ENCODE measurements around the gene TRPM3. TPM values are rescaled to one million over a fixed set of nuclear protein-coding genes. Genes with fewer than 3 reads are reported as not detected.

The TRPM3 gene
- total and polyA plus RNA-seq, 2 of the 8 experiments (the other 6 are each of a cell fraction or from before 2014, with no cell fraction given), result 2.4 to 10.9 TPM

- TF ChIP-seq, protein P1, sequence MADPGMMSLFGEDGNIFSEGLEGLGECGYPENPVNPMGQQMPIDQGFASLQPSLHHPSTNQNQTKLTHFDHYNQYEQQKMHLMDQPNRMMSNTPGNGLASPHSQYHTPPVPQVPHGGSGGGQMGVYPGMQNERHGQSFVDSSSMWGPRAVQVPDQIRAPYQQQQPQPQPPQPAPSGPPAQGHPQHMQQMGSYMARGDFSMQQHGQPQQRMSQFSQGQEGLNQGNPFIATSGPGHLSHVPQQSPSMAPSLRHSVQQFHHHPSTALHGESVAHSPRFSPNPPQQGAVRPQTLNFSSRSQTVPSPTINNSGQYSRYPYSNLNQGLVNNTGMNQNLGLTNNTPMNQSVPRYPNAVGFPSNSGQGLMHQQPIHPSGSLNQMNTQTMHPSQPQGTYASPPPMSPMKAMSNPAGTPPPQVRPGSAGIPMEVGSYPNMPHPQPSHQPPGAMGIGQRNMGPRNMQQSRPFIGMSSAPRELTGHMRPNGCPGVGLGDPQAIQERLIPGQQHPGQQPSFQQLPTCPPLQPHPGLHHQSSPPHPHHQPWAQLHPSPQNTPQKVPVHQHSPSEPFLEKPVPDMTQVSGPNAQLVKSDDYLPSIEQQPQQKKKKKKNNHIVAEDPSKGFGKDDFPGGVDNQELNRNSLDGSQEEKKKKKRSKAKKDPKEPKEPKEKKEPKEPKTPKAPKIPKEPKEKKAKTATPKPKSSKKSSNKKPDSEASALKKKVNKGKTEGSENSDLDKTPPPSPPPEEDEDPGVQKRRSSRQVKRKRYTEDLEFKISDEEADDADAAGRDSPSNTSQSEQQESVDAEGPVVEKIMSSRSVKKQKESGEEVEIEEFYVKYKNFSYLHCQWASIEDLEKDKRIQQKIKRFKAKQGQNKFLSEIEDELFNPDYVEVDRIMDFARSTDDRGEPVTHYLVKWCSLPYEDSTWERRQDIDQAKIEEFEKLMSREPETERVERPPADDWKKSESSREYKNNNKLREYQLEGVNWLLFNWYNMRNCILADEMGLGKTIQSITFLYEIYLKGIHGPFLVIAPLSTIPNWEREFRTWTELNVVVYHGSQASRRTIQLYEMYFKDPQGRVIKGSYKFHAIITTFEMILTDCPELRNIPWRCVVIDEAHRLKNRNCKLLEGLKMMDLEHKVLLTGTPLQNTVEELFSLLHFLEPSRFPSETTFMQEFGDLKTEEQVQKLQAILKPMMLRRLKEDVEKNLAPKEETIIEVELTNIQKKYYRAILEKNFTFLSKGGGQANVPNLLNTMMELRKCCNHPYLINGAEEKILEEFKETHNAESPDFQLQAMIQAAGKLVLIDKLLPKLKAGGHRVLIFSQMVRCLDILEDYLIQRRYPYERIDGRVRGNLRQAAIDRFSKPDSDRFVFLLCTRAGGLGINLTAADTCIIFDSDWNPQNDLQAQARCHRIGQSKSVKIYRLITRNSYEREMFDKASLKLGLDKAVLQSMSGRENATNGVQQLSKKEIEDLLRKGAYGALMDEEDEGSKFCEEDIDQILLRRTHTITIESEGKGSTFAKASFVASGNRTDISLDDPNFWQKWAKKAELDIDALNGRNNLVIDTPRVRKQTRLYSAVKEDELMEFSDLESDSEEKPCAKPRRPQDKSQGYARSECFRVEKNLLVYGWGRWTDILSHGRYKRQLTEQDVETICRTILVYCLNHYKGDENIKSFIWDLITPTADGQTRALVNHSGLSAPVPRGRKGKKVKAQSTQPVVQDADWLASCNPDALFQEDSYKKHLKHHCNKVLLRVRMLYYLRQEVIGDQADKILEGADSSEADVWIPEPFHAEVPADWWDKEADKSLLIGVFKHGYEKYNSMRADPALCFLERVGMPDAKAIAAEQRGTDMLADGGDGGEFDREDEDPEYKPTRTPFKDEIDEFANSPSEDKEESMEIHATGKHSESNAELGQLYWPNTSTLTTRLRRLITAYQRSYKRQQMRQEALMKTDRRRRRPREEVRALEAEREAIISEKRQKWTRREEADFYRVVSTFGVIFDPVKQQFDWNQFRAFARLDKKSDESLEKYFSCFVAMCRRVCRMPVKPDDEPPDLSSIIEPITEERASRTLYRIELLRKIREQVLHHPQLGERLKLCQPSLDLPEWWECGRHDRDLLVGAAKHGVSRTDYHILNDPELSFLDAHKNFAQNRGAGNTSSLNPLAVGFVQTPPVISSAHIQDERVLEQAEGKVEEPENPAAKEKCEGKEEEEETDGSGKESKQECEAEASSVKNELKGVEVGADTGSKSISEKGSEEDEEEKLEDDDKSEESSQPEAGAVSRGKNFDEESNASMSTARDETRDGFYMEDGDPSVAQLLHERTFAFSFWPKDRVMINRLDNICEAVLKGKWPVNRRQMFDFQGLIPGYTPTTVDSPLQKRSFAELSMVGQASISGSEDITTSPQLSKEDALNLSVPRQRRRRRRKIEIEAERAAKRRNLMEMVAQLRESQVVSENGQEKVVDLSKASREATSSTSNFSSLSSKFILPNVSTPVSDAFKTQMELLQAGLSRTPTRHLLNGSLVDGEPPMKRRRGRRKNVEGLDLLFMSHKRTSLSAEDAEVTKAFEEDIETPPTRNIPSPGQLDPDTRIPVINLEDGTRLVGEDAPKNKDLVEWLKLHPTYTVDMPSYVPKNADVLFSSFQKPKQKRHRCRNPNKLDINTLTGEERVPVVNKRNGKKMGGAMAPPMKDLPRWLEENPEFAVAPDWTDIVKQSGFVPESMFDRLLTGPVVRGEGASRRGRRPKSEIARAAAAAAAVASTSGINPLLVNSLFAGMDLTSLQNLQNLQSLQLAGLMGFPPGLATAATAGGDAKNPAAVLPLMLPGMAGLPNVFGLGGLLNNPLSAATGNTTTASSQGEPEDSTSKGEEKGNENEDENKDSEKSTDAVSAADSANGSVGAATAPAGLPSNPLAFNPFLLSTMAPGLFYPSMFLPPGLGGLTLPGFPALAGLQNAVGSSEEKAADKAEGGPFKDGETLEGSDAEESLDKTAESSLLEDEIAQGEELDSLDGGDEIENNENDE (IDR thresholded peaks at IDR 0.05; ENCODE audit: insufficient replicate concordance, low read length), result no peak
- no peak for TF ChIP-seq PHF8 (conservative IDR thresholded peaks at IDR 0.05; ENCODE audit: low read depth, low read length)
- TF ChIP-seq CBX8 (IDR thresholded peaks at IDR 0.05; ENCODE audit: borderline replicate concordance, low read depth, low read length), result no peak
- TF ChIP-seq NRF1 (IDR thresholded peaks at IDR 0.05; ENCODE audit: low read depth, low read length), result no peak
- no peak for TF ChIP-seq ASH2L (IDR thresholded peaks at IDR 0.05; ENCODE audit: low read length)
- no peak for TF ChIP-seq SUZ12 (IDR thresholded peaks at IDR 0.05; ENCODE audit: low read length)
Observed at GRCh38 chr9:70579686-70580085, 541.7 kb downstream of the TRPM3 start (continued).

Data from H1 (cell line).